GM23248 (cell line): Measurements from ENCODE around the gene FKBP5. TPM values are rescaled to one million over a fixed set of nuclear protein-coding genes. Genes with fewer than 3 reads are reported as not detected.

ENCODE experiments used
- DNase-seq: peaks from one replicate; pipeline ENCODE4 v3.0.0-alpha.2; 2015
- H2AFZ ChIP-seq: fragments of 200-600 bp; sonication (generic); 2 replicates; pipeline ENCODE4 v1.6.1; 2016; ENCODE audit warnings: antibody characterized with exemption
- H3F3A ChIP-seq: fragments of 200-600 bp; sonication (generic); 2 replicates; pipeline ENCODE4 v1.6.1; 2016; ENCODE audit warnings: mild to moderate bottlenecking, antibody characterized with exemption, mixed run types; ENCODE audit not compliant: insufficient read depth
- H3K27ac ChIP-seq: fragments of 200-600 bp; sonication (generic); 2 replicates; pipeline ENCODE4 v1.5.1; 2016; ENCODE audit warnings: mild to moderate bottlenecking
- H3K27me3 ChIP-seq: fragments of 200-600 bp; sonication (generic); replicated peaks from 2 replicates; pipeline ENCODE4 v1.6.1; 2016; ENCODE audit warnings: mild to moderate bottlenecking; ENCODE audit not compliant: insufficient read depth
- H3K36me3 ChIP-seq: fragments of 200-600 bp; sonication (generic); 2 replicates; pipeline ENCODE4 v1.6.1; 2016; ENCODE audit warnings: low read depth, mild to moderate bottlenecking
- H3K4me1 ChIP-seq: fragments of 200-600 bp; sonication (generic); 2 replicates; pipeline ENCODE4 v1.6.1; 2016; ENCODE audit warnings: mild to moderate bottlenecking; ENCODE audit not compliant: insufficient read depth
- H3K4me2 ChIP-seq: fragments of 200-600 bp; sonication (generic); one replicate; pipeline ENCODE4 v1.6.1; 2016; ENCODE audit warnings: mild to moderate bottlenecking; ENCODE audit not compliant: unreplicated experiment
- H3K4me3 ChIP-seq: fragments of 200-600 bp; sonication (generic); 2 replicates; pipeline ENCODE4 v1.5.1; 2016; ENCODE audit warnings: mild to moderate bottlenecking
- H3K79me2 ChIP-seq: fragments of 200-600 bp; sonication (generic); 2 replicates; pipeline ENCODE4 v1.6.1; 2016; ENCODE audit warnings: mild to moderate bottlenecking; ENCODE audit not compliant: insufficient read depth
- H3K9ac ChIP-seq: fragments of 200-600 bp; sonication (generic); 2 replicates; pipeline ENCODE4 v1.6.1; 2016; ENCODE audit warnings: mild to moderate bottlenecking
- H3K9me2 ChIP-seq: fragments of 200-600 bp; sonication (generic); 2 replicates; pipeline ENCODE4 v1.6.1; 2016; ENCODE audit warnings: mixed run types, mild to moderate bottlenecking, moderate library complexity; ENCODE audit not compliant: insufficient read depth
- H3K9me3 ChIP-seq: fragments of 200-600 bp; sonication (generic); one replicate; pipeline ENCODE4 v1.6.1; 2017; ENCODE audit warnings: low read depth
- H4K20me1 ChIP-seq: fragments of 200-600 bp; sonication (generic); 2 replicates; pipeline ENCODE4 v1.6.0; 2016; ENCODE audit not compliant: insufficient read depth
- EZH2 ChIP-seq: fragments of 200-600 bp; sonication (generic); IDR thresholded peaks from 2 replicates; pipeline ENCODE4 v1.6.1; 2018; ENCODE audit warnings: antibody characterized with exemption, mild to moderate bottlenecking; ENCODE audit not compliant: insufficient read depth, poor library complexity, severe bottlenecking
- EZH2phosphoT487 ChIP-seq: fragments of 200-600 bp; sonication (generic); IDR thresholded peaks from 2 replicates; pipeline ENCODE4 v1.6.1; 2018; ENCODE audit warnings: antibody characterized with exemption, moderate library complexity, mild to moderate bottlenecking, low read depth; ENCODE audit not compliant: insufficient read depth
- WGBS, 2 experiments: methylation state at CpG; one replicate each; pipeline ENCODE4 v1.1.6; 2015 to 2017; ENCODE audit warnings: low lambda C conversion rate in 2 of 2, low coverage in 1 of 2; ENCODE audit errors: missing lambda C conversion rate in 2 of 2; 5-methylcytosine and 5-hydroxymethylcytosine counted together
- in situ Hi-C: fragments of 300-500 bp; cut with MboI; formaldehyde crosslinking; loops from 2 replicates; pipeline ENCODE4 v1.15.0; 2020
- polyA plus RNA-seq: library from polyadenylated mRNA; unstranded; fragments of >200 nt; fragmentation: Nextera tagmentation; extraction: Ambion mirVana; gene quantifications from 2 replicates; pipeline ENCODE4 v1.2.1, GENCODE V29; 2016
- total RNA-seq: library from RNA; depleted of rRNA; stranded (reverse); fragments of >200 nt; shearing (Covaris generic); gene quantifications from 2 replicates; pipeline ENCODE4 v1.2.3, GENCODE V29; 2014

FKBP5 gene
- total and polyA plus RNA-seq, 2 experiments from 2014 or later = 3.6 to 6.3 TPM

DNA sequence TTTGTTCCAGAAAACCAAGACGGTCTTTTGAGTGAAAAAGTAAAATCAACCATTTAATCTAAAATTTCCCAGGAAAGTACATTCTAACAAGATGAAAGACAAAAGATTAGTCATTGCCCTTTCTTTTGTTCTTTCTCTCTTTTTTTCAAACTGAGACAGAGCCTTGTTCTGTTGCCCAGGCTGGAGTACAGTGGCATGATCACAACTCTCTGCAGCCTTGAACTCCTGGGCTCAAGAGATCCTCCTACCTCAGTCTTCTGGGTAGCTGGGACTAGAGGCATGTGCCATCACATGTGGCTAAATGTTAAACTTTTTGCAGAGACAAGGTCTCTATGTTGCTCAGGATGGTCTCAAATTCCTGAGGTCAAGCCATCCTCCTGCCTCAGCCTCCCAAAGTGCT is 75.0 kb downstream of the FKBP5 start:
- WGBS, 2 experiments = 96 to 100% methylated on average over 1 of the region's 1 CpG
- Histone ChIP-seq H3K4me1 (peaks cover 8% of the 10 kb centered on the region; the same call in 1 of the 2 replicates), H3K79me2 (no peaks in the 10 kb centered on the region), H4K20me1 (no peaks in the 10 kb centered on the region), H3K4me2 (no peak overlapping the region), H3K36me3 (no peaks in the 10 kb centered on the region), H3K27me3 (no peaks in the 10 kb centered on the region), H2AFZ (no peak overlapping the region), H3K4me3 (no peak overlapping the region), H3F3A (peaks cover 19% of the 10 kb centered on the region; the same call in 1 of the 2 replicates), H3K9me2 (no peaks in the 10 kb centered on the region), H3K27ac (no peak overlapping the region), H3K9ac (no peak overlapping the region), H3K9me3 (no peaks in the 10 kb centered on the region)
- no peak for DNase-seq
- in situ Hi-C loops = no loop called here
- no peak for TF ChIP-seq EZH2phosphoT487
- no peak for TF ChIP-seq EZH2

DNA sequence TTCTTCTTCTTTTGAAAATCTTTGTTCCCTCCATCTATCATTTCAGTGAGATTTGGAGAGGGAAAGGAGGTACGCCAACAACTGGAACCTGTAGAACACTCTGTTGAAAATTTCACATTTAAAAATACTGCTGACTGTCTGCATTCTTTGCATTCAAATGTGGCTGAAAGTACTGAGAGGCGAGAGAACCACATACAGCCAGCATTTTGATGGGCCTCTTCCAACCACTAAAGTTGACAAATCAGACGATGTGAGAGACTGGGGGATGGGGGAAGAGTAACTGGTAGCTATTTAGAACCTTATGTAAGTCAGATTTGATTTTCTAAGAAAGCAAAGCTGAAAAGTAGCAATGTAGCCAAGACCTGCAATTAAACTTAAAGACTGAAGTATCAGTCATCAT is 77.5 kb downstream of the FKBP5 start:
- H3F3A ChIP-seq = peaks cover 20% of the 10 kb centered on the region; the same call in 1 of the 2 replicates
- H3K4me1 ChIP-seq = peaks cover 8% of the 10 kb centered on the region; the same call in 1 of the 2 replicates
- no peak overlapping the region for H3K27ac ChIP-seq
- no peak overlapping the region for H3K4me2 ChIP-seq
- no peaks in the 10 kb centered on the region for H4K20me1 ChIP-seq
- in situ Hi-C loops = no loop called here
- no peak overlapping the region for H3K4me3 ChIP-seq
- no peaks in the 10 kb centered on the region for H3K36me3 ChIP-seq
- WGBS, 2 experiments = 59 to 62% methylated on average over 3 of the region's 3 CpGs
- no peaks in the 10 kb centered on the region for H3K79me2 ChIP-seq
- H3K27me3 ChIP-seq = no peaks in the 10 kb centered on the region
- no peak for TF ChIP-seq EZH2
- TF ChIP-seq EZH2phosphoT487 = no peak
- H3K9me2 ChIP-seq = no peaks in the 10 kb centered on the region
- H2AFZ ChIP-seq = 0 out of 2 replicates have a peak overlapping the region, but pooled peaks have one; percentile 8
- H3K9me3 ChIP-seq = no peaks in the 10 kb centered on the region
- no peak overlapping the region for H3K9ac ChIP-seq
- DNase-seq = peak; percentile 48

DNA sequence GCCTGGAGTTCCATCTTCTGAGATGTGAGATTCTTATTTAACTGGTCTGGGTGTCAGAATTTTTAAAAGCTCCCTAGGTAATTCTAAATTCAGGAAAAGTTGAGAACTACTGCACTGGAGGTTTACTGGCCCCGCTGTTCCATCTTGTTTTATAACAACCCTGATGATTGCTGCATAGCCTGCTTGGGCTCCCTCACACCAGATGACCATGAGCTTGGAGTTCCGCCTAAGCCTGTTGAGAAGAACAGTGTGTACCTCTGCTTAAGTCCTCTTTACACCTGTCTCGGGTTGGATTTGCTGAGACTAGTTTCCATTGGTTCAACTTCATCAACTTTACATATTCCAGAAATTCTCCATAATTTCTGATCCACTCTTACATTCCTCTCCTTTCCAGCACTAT is 77.9 kb downstream of the FKBP5 start:
- Histone ChIP-seq H3F3A (peaks cover 21% of the 10 kb centered on the region), H3K9me2 (no peaks in the 10 kb centered on the region), H3K36me3 (no peaks in the 10 kb centered on the region), H3K9me3 (no peaks in the 10 kb centered on the region), H3K27ac (no peak overlapping the region), H4K20me1 (no peaks in the 10 kb centered on the region), H3K4me2 (no peak overlapping the region), H3K9ac (no peak overlapping the region), H2AFZ (0 out of 2 replicates have a peak overlapping the region, but pooled peaks have one; percentile 8), H3K27me3 (no peaks in the 10 kb centered on the region), H3K4me1 (peaks cover 10% of the 10 kb centered on the region), H3K79me2 (no peaks in the 10 kb centered on the region), H3K4me3 (no peak overlapping the region)
- TF ChIP-seq EZH2phosphoT487 = no peak
- TF ChIP-seq EZH2 = no peak
- 96% methylated on average over 3 of the region's 3 CpGs for WGBS, 2 experiments
- in situ Hi-C loops = no loop called here
- DNase-seq = no peak

DNA sequence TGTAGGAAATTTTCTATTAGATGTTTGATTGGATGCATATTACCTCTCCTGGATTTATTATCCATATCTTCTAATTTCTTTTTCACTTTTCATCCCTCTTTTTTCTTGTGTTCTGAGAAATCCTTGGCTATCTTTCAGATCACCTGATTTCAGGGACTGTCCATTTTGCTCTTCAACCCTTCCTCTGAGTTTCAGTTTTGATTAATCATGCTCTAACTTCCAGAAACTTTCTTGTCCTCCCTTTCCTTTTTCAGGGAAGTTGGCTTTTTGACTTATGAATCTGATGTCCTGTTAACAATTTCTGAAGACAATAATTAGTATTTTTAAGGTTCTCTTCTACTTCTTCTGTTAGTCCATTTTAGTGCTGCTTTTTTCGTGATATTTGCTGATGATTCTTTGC is 79.1 kb downstream of the FKBP5 start:
- whole genome bisulfite sequencing, 2 experiments = 97 to 100% methylated on average over 1 of the region's 1 CpG

More for the DNA sequence above, 79.1 kb downstream of the FKBP5 start:
- Histone ChIP-seq H3K9me2 (no peaks in the 10 kb centered on the region), H3K36me3 (no peaks in the 10 kb centered on the region), H3K4me3 (no peak overlapping the region), H3F3A (peaks cover 25% of the 10 kb centered on the region), H3K4me1 (peaks cover 13% of the 10 kb centered on the region), H3K27ac (no peak overlapping the region), H2AFZ (no peak overlapping the region), H4K20me1 (no peaks in the 10 kb centered on the region), H3K27me3 (no peaks in the 10 kb centered on the region), H3K79me2 (no peaks in the 10 kb centered on the region), H3K9ac (no peak overlapping the region), H3K4me2 (no peak overlapping the region), H3K9me3 (no peaks in the 10 kb centered on the region)
- DNase-seq = no peak
- in situ Hi-C loops = no loop called here
- TF ChIP-seq EZH2 (no peak), EZH2phosphoT487 (no peak)
